Esophagus muscularis mucosa (tissue), 3 donors: ENCODE measurements around the gene SMIM38.
"Not testable (repeated sequence)": the region's sequence is repeated elsewhere in the genome, so short reads cannot be mapped to it uniquely, and the experiment has no call there.

Source experiments
- POLR2A ChIP-seq: fragments of 450-650 bp; IDR thresholded peaks from one replicate; pipeline ENCODE4 v1.6.1; 2017; ENCODE audit warnings: antibody characterized with exemption, moderate library complexity, mild to moderate bottlenecking, low read depth
- TF ChIP-seq, protein P1 (sequence below), 3 experiments: fragments of 200-600 bp in 2 of 3; fragments of 450-650 bp in 1 of 3; sonication (generic) in 2 of 3; IDR thresholded peaks; one replicate each; pipeline ENCODE4 v1.5.1; 2017 to 2019; ENCODE audit warnings: antibody characterized with exemption in 3 of 3, mild to moderate bottlenecking in 2 of 3, moderate library complexity in 1 of 3

DNA sequence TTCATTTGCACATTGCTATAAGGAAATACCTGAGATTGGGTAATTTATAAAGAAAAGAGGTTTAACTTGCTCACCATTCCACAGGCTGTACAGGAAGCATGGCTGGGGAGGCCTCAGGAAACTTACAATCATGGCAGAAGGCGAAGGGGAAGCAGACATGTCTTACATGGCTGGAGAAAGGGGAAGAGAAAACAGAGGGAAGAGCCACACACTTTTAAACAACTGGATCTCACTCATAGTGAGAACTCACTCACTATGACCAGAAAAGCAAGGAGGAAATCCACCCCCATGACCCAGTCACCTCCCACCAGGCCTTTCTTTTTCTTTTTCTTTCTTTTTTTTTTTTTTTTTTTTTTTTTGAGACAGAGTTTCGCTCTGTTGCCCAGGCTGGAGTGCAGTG, 21.6 kb upstream of the SMIM38 start:
- TF ChIP-seq, protein P1, sequence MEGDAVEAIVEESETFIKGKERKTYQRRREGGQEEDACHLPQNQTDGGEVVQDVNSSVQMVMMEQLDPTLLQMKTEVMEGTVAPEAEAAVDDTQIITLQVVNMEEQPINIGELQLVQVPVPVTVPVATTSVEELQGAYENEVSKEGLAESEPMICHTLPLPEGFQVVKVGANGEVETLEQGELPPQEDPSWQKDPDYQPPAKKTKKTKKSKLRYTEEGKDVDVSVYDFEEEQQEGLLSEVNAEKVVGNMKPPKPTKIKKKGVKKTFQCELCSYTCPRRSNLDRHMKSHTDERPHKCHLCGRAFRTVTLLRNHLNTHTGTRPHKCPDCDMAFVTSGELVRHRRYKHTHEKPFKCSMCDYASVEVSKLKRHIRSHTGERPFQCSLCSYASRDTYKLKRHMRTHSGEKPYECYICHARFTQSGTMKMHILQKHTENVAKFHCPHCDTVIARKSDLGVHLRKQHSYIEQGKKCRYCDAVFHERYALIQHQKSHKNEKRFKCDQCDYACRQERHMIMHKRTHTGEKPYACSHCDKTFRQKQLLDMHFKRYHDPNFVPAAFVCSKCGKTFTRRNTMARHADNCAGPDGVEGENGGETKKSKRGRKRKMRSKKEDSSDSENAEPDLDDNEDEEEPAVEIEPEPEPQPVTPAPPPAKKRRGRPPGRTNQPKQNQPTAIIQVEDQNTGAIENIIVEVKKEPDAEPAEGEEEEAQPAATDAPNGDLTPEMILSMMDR (IDR thresholded peaks at IDR 0.05) = not testable (repeated sequence)
- not testable (repeated sequence) for TF ChIP-seq POLR2A
